Inflammatory macrophage treated with lipopolysaccharide for 4 hours (primary cell): ENCODE data around the gene CRAT.
A peak's percentile ranks its signal among the peaks of the same experiment; 100 is the strongest.

Experiments used
- DNase-seq: peaks from one replicate; pipeline ENCODE4 v3.0.0-alpha.2; 2020

CRAT gene

GRCh38 chr9:129110740-129111527 is at the start of gene CRAT, which contains the start of gene PTPA:
Gene CRAT (minus strand): TSS chr9:129110793. CDS start chr9:129110509, 284 bp downstream.
Gene PTPA (plus strand): TSS chr9:129111415. CDS start chr9:129111601, 186 bp downstream.
- peak; percentile 97 for DNase-seq

- no peak for DNase-seq
Observed at GRCh38 chr9:129156163-129156562, 45.6 kb upstream of the CRAT start.

- no peak for DNase-seq
Observed at GRCh38 chr9:129154866-129155477, 44.4 kb upstream of the CRAT start.

GRCh38 chr9:129151469-129151868 is 40.9 kb upstream of the CRAT start:
- DNase-seq, result no peak

GRCh38 chr9:129150672-129151211 is 40.1 kb upstream of the CRAT start:
- no peak for DNase-seq

- DNase-seq, result no peak
Observed at GRCh38 chr9:129150122-129150521, 39.5 kb upstream of the CRAT start.

- DNase-seq, result no peak
Observed at GRCh38 chr9:129149442-129149841, 38.8 kb upstream of the CRAT start.

- no peak for DNase-seq
Observed at GRCh38 chr9:129148463-129149204, 38.0 kb upstream of the CRAT start.

- DNase-seq, result no peak
Observed at GRCh38 chr9:129146441-129146941, 35.9 kb upstream of the CRAT start.

GRCh38 chr9:129145841-129146292 is 35.3 kb upstream of the CRAT start:
- DNase-seq, result no peak

- no peak for DNase-seq
Observed at GRCh38 chr9:129145316-129145715, 34.7 kb upstream of the CRAT start.

- peak; percentile 73 for DNase-seq
Observed at GRCh38 chr9:129143031-129143927, 32.7 kb upstream of the CRAT start.

GRCh38 chr9:129142138-129142935 is 31.7 kb upstream of the CRAT start:
- no peak for DNase-seq

GRCh38 chr9:129141066-129142041 is 30.8 kb upstream of the CRAT start:
- DNase-seq, result peak; percentile 83

- peak; percentile 30 for DNase-seq
Observed at GRCh38 chr9:129140397-129141065, 29.9 kb upstream of the CRAT start.

GRCh38 chr9:129139993-129140396 is 29.4 kb upstream of the CRAT start:
- DNase-seq, result peak; percentile 97

GRCh38 chr9:129139233-129139992 is 28.8 kb upstream of the CRAT start:
- peak; percentile 82 for DNase-seq

- no peak for DNase-seq
Observed at GRCh38 chr9:129138476-129139232, 28.1 kb upstream of the CRAT start.
